GM19025 (cell line): ENCODE data around the gene GATD1.

Experiments used
- ATAC-seq: cut with Tn5 transposase; IDR thresholded peaks from one replicate; pipeline ENCODE4 v1.9.1; 2021; ENCODE audit warnings: mild to moderate bottlenecking, low read depth, moderate library complexity; ENCODE audit not compliant: unreplicated experiment

GATD1 gene

GRCh38 chr11:729492-730074, 47.7 kb downstream of the GATD1 start:
- ATAC-seq, result no peak

- no peak for ATAC-seq
Measured at GRCh38 chr11:728901-729491, 48.3 kb downstream of the GATD1 start.

GRCh38 chr11:727859-728748, 49.2 kb downstream of the GATD1 start:
- ATAC-seq, result peak; percentile 46

- ATAC-seq, result no peak
Measured at GRCh38 chr11:727281-727701, 50.0 kb downstream of the GATD1 start.

GRCh38 chr11:726278-727220, 50.7 kb downstream of the GATD1 start:
- ATAC-seq, result no peak

GRCh38 chr11:725624-726202, 51.6 kb downstream of the GATD1 start:
- no peak for ATAC-seq

- no peak for ATAC-seq
Measured at GRCh38 chr11:724778-725386, 52.4 kb downstream of the GATD1 start.

- no peak for ATAC-seq
Measured at GRCh38 chr11:724049-724777, 53.1 kb downstream of the GATD1 start.

GRCh38 chr11:723120-723883, 54.0 kb downstream of the GATD1 start:
- ATAC-seq, result no peak

- ATAC-seq, result no peak
Measured at GRCh38 chr11:722346-722811, 54.9 kb downstream of the GATD1 start.

- ATAC-seq, result no peak
Measured at GRCh38 chr11:721741-722345, 55.4 kb downstream of the GATD1 start.

GRCh38 chr11:721247-721740, 56.0 kb downstream of the GATD1 start:
- ATAC-seq, result no peak

GRCh38 chr11:720642-721246, 56.5 kb downstream of the GATD1 start:
- no peak for ATAC-seq

- no peak for ATAC-seq
Measured at GRCh38 chr11:720017-720641, 57.2 kb downstream of the GATD1 start.

- no peak for ATAC-seq
Measured at GRCh38 chr11:719214-720016, 57.9 kb downstream of the GATD1 start.
